WTC11 (cell line): ENCODE data around the gene SWT1. TPM values are rescaled to one million over a fixed set of nuclear protein-coding genes. Genes with fewer than 3 reads are reported as not detected.
A peak's percentile ranks its signal among the peaks of the same experiment; 100 is the strongest.

ENCODE experiments used
- ATAC-seq: fragments of 200-7000 bp; cut with Tn5 transposase; 2 replicates; pipeline ENCODE4 v1.10.0; 2021; ENCODE audit warnings: mild to moderate bottlenecking, moderate library complexity
- Bru-seq: library from RNA; stranded (reverse); fragments of 400-500 nt; gene quantifications from one replicate; lab custom pipeline; 2021; lab: Mats Ljungman, UMichigan
- CTCF ChIA-PET: fragments of 300-600 bp; sonication (Branson Sonifier 250); formaldehyde crosslinking; loops from one replicate; lab custom pipeline; 2021; ENCODE audit warnings: antibody characterized with exemption; lab: Charles Lee
- POLR2A ChIA-PET: fragments of 350-600 bp; sonication (Branson Sonifier 250); formaldehyde crosslinking; loops from one replicate; lab custom pipeline; 2021; ENCODE audit warnings: antibody characterized with exemption; lab: Charles Lee
- DNase-seq: peaks from one replicate; pipeline ENCODE4 v3.0.0; 2021; ENCODE audit warnings: low spot score
- H3K27ac Mint-ChIP-seq: 2 replicates; pipeline ENCODE4 v1.8.0; 2021; ENCODE audit warnings: mixed read lengths
- H3K27me3 Mint-ChIP-seq: 2 replicates; pipeline ENCODE4 v1.8.0; 2021; ENCODE audit warnings: low read depth, mild to moderate bottlenecking, moderate library complexity, mixed read lengths
- H3K36me3 Mint-ChIP-seq: 2 replicates; pipeline ENCODE4 v1.8.0; 2021; ENCODE audit warnings: mixed read lengths
- H3K4me1 Mint-ChIP-seq: 2 replicates; pipeline ENCODE4 v1.8.0; 2022; ENCODE audit warnings: mixed read lengths
- H3K4me3 Mint-ChIP-seq: 2 replicates; pipeline ENCODE4 v1.8.0; 2021; ENCODE audit warnings: mild to moderate bottlenecking, moderate library complexity, mixed read lengths
- H3K9me3 Mint-ChIP-seq: 2 replicates; pipeline ENCODE4 v1.8.0; 2021; ENCODE audit warnings: mixed read lengths
- ARID4B ChIP-seq: sonication (generic); formaldehyde crosslinking; IDR thresholded peaks from 2 replicates; pipeline ENCODE4 v1.8.0; 2023; ENCODE audit warnings: missing genetic modification reagents, mild to moderate bottlenecking, borderline replicate concordance
- ATF1 ChIP-seq: sonication (generic); formaldehyde crosslinking; IDR thresholded peaks from 2 replicates; pipeline ENCODE4 v1.8.1; 2023; ENCODE audit warnings: mild to moderate bottlenecking, moderate library complexity, missing genetic modification reagents
- ELF4 ChIP-seq: sonication (generic); formaldehyde crosslinking; IDR thresholded peaks from 2 replicates; pipeline ENCODE4 v1.8.1; 2022; ENCODE audit warnings: low read depth, mild to moderate bottlenecking, moderate library complexity, missing genetic modification reagents
- ESRRA ChIP-seq: sonication (generic); formaldehyde crosslinking; IDR thresholded peaks from 2 replicates; pipeline ENCODE4 v1.8.1; 2022; ENCODE audit warnings: mild to moderate bottlenecking, missing genetic modification reagents, borderline replicate concordance
- ETV6 ChIP-seq: sonication (generic); formaldehyde crosslinking; IDR thresholded peaks from 2 replicates; pipeline ENCODE4 v1.8.1; 2022; ENCODE audit warnings: mild to moderate bottlenecking, missing genetic modification reagents
- GABPB1 ChIP-seq: sonication (generic); formaldehyde crosslinking; IDR thresholded peaks from 2 replicates; pipeline ENCODE4 v1.8.1; 2023; ENCODE audit warnings: mild to moderate bottlenecking, missing genetic modification reagents
- HMGA2 ChIP-seq: fragments of 250-450 bp; sonication (Bioruptor Pico); IDR thresholded peaks from 2 replicates; pipeline ENCODE4 v1.4.0; 2021; ENCODE audit warnings: mild to moderate bottlenecking, moderate library complexity
- NR1H2 ChIP-seq: sonication (generic); formaldehyde crosslinking; IDR thresholded peaks from 2 replicates; pipeline ENCODE4 v1.9.0; 2021; ENCODE audit warnings: mild to moderate bottlenecking, moderate library complexity, missing genetic modification reagents
- NR2C2 ChIP-seq: sonication (generic); formaldehyde crosslinking; IDR thresholded peaks from 2 replicates; pipeline ENCODE4 v1.8.0; 2022; ENCODE audit warnings: mild to moderate bottlenecking, missing genetic modification reagents
- OVOL2 ChIP-seq: fragments of 250-450 bp; sonication (Bioruptor Pico); IDR thresholded peaks from 2 replicates; pipeline ENCODE4 v1.9.0; 2021; ENCODE audit warnings: mild to moderate bottlenecking, borderline replicate concordance
- SOX15 ChIP-seq: fragments of 250-450 bp; sonication (Bioruptor Pico); IDR thresholded peaks from 2 replicates; pipeline ENCODE4 v1.9.0; 2021; ENCODE audit warnings: mild to moderate bottlenecking
- SP1 ChIP-seq: sonication (generic); formaldehyde crosslinking; conservative IDR thresholded peaks from 2 replicates; pipeline ENCODE4 v1.8.1; 2022; ENCODE audit warnings: missing genetic modification reagents
- TEAD1 ChIP-seq: sonication (generic); formaldehyde crosslinking; IDR thresholded peaks from 2 replicates; pipeline ENCODE4 v1.8.0; 2022; ENCODE audit warnings: mild to moderate bottlenecking, missing genetic modification reagents
- ZBTB21 ChIP-seq: sonication (generic); formaldehyde crosslinking; IDR thresholded peaks from 2 replicates; pipeline ENCODE4 v1.8.1; 2023; ENCODE audit warnings: mild to moderate bottlenecking, missing genetic modification reagents, borderline replicate concordance
- ZMAT4 ChIP-seq: fragments of 250-450 bp; sonication (Bioruptor Pico); IDR thresholded peaks from 2 replicates; pipeline ENCODE4 v1.9.0; 2021; ENCODE audit warnings: mild to moderate bottlenecking
- ZNF317 ChIP-seq: sonication (generic); formaldehyde crosslinking; IDR thresholded peaks from 2 replicates; pipeline ENCODE4 v1.8.1; 2023; ENCODE audit warnings: low read depth, mild to moderate bottlenecking, moderate library complexity, missing genetic modification reagents, borderline replicate concordance
- long read RNA-seq, 3 experiments: library from RNA in 1 of 3; library from capped mRNA in 1 of 3; library from polyadenylated mRNA in 1 of 3; unstranded in 2 of 3; stranded (forward) in 1 of 3; transcript quantifications; one replicate each; pipeline ENCODE4 v2.0.0, GENCODE V29; 2021
- total RNA-seq: library from RNA; stranded (reverse); gene quantifications from 3 replicates; pipeline ENCODE4 v1.2.3, GENCODE V29; 2021
- TF ChIP-seq, protein P1 (sequence below): sonication (generic); formaldehyde crosslinking; IDR thresholded peaks from 2 replicates; pipeline ENCODE4 v1.8.1; 2023; ENCODE audit warnings: mild to moderate bottlenecking, missing genetic modification reagents, moderate library complexity
- TF ChIP-seq, protein P2 (sequence below): sonication (generic); formaldehyde crosslinking; IDR thresholded peaks from 2 replicates; pipeline ENCODE4 v1.8.0; 2022; ENCODE audit warnings: mild to moderate bottlenecking, missing genetic modification reagents
- TF ChIP-seq, protein P3 (sequence below): sonication (generic); formaldehyde crosslinking; IDR thresholded peaks from 2 replicates; pipeline ENCODE4 v1.8.1; 2022; ENCODE audit warnings: low read depth, missing genetic modification reagents, borderline replicate concordance
- TF ChIP-seq, protein P4 (sequence below): sonication (generic); formaldehyde crosslinking; IDR thresholded peaks from 2 replicates; pipeline ENCODE4 v1.8.1; 2022; ENCODE audit warnings: low read depth, mild to moderate bottlenecking, moderate library complexity, missing genetic modification reagents, borderline replicate concordance
- TF ChIP-seq, protein P5 (sequence below): sonication (generic); formaldehyde crosslinking; IDR thresholded peaks from 2 replicates; pipeline ENCODE4 v1.8.0; 2022; ENCODE audit warnings: mild to moderate bottlenecking, missing genetic modification reagents

Gene SWT1
- total RNA-seq = 5.4 to 5.8 TPM (median 5.5 TPM) in 3 replicates
- Bru-seq, nascent RNA = percentile 49 among the genes with signal in this experiment
- long read RNA-seq, experiment 1, transcript SWT1-201 (19 exons, 3,830 nt) = major isoform, 13 of 39 reads
- long read RNA-seq, experiment 1, partial matches to known transcripts = 7 of 39 reads
- long read RNA-seq, experiment 1, other reads (novel, unspliced or antisense) = 19 of 39 reads
- long read RNA-seq, experiment 2, partial matches to known transcripts = 4 of 14 reads
- long read RNA-seq, experiment 2, other reads (novel, unspliced or antisense) = 9 of 14 reads
- long read RNA-seq, experiment 3, partial matches to known transcripts = 0 of 2 reads
- long read RNA-seq, experiment 3, other reads (novel, unspliced or antisense) = 0 of 2 reads

DNA sequence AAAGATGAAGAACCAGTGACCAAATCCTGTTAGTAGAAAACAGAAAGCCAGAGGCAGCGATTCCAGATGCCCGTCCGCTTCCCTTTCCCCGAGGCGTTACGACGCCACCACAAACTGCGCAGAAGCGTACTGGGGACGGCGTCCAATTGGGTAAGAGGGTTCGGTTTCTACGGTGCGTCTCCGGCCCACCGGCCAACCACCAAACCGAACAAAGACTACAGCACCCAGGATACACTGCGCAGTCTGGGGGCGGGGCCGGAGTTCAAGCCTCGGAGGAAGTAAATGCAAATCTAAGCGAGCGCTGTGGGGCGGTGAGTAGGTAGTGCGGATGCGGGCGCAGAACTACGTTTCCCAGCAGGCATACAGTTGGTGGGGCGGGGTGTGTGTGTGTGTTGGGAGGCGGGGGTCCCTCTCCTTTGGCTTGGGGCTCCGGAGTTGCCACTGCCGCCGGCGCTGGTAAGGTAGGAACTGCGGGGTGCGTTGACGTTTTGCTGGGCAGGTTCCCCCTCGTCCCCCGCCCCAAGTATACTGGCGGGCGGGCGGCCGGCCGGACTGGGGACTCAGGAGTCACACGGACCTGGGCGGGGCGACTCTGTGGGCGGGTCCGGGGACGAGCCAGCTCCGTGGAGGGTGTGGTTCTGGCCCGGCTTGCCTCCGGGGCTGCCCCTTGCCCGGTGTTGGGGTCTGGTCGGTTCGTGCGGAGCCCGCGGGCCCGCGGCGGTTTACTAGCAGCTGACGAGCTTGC is at the start of gene SWT1, which contains the start of gene TRMT1L:
TSS of gene SWT1 (plus strand) at position 314 of the 745 bp plus-strand sequence. CDS start 3,675 bp downstream, outside the sequence.
TSS of gene TRMT1L (minus strand) at position 100 of the 745 bp plus-strand sequence. CDS start 241 bp downstream, outside the sequence.
- Mint-ChIP-seq H3K4me3 (peak within 1 kb of the TSS; percentile 98), H3K27ac (peak within 1 kb of the TSS; percentile 94), H3K27me3 (peaks cover 3% of the 10 kb centered on the region; the same call in 1 of the 2 replicates), H3K4me1 (peaks cover 16% of the 10 kb centered on the region), H3K36me3 (no peaks in the 10 kb centered on the region), H3K9me3 (no peaks in the 10 kb centered on the region)
- ChIA-PET POLR2A (interaction anchor here (0.6 to 0.9 kb wide), 6 partner anchors 16 to 199 kb away, joined by 3 to 7 read pairs (median 3); partner anchors contain the start of gene IVNS1ABP), CTCF (interaction anchor here (1.0 to 2.3 kb wide), 5 partner anchors 13 to 524 kb away, joined by 3 to 20 read pairs (median 4); partner anchors contain the start of gene IVNS1ABP)
- ATAC-seq = peak; percentile 95
- TF ChIP-seq SP1 (CRISPR knock-in tag) = peak; percentile 99
- no peak for TF ChIP-seq ESRRA (CRISPR knock-in tag)
- no peak for TF ChIP-seq ZNF317 (CRISPR knock-in tag)
- TF ChIP-seq, protein P1, sequence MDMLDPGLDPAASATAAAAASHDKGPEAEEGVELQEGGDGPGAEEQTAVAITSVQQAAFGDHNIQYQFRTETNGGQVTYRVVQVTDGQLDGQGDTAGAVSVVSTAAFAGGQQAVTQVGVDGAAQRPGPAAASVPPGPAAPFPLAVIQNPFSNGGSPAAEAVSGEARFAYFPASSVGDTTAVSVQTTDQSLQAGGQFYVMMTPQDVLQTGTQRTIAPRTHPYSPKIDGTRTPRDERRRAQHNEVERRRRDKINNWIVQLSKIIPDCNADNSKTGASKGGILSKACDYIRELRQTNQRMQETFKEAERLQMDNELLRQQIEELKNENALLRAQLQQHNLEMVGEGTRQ (CRISPR knock-in tag) = no peak
- TF ChIP-seq ZMAT4 (CRISPR knock-in tag) = no peak
- TF ChIP-seq NR1H2 (CRISPR knock-in tag) = no peak
- no peak for TF ChIP-seq SOX15 (CRISPR knock-in tag)
- TF ChIP-seq, protein P2, sequence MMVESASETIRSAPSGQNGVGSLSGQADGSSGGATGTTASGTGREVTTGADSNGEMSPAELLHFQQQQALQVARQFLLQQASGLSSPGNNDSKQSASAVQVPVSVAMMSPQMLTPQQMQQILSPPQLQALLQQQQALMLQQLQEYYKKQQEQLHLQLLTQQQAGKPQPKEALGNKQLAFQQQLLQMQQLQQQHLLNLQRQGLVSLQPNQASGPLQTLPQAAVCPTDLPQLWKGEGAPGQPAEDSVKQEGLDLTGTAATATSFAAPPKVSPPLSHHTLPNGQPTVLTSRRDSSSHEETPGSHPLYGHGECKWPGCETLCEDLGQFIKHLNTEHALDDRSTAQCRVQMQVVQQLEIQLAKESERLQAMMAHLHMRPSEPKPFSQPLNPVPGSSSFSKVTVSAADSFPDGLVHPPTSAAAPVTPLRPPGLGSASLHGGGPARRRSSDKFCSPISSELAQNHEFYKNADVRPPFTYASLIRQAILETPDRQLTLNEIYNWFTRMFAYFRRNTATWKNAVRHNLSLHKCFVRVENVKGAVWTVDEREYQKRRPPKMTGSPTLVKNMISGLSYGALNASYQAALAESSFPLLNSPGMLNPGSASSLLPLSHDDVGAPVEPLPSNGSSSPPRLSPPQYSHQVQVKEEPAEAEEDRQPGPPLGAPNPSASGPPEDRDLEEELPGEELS (CRISPR knock-in tag) = 0 out of 2 replicates have a peak, but pooled peaks have one; percentile 27
- no peak for TF ChIP-seq ATF1
- no peak for TF ChIP-seq OVOL2
- peak; percentile 78 for TF ChIP-seq GABPB1 (CRISPR knock-in tag)
- TF ChIP-seq, protein P3, sequence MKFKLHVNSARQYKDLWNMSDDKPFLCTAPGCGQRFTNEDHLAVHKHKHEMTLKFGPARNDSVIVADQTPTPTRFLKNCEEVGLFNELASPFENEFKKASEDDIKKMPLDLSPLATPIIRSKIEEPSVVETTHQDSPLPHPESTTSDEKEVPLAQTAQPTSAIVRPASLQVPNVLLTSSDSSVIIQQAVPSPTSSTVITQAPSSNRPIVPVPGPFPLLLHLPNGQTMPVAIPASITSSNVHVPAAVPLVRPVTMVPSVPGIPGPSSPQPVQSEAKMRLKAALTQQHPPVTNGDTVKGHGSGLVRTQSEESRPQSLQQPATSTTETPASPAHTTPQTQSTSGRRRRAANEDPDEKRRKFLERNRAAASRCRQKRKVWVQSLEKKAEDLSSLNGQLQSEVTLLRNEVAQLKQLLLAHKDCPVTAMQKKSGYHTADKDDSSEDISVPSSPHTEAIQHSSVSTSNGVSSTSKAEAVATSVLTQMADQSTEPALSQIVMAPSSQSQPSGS (CRISPR knock-in tag) = no peak
- TF ChIP-seq, protein P4, sequence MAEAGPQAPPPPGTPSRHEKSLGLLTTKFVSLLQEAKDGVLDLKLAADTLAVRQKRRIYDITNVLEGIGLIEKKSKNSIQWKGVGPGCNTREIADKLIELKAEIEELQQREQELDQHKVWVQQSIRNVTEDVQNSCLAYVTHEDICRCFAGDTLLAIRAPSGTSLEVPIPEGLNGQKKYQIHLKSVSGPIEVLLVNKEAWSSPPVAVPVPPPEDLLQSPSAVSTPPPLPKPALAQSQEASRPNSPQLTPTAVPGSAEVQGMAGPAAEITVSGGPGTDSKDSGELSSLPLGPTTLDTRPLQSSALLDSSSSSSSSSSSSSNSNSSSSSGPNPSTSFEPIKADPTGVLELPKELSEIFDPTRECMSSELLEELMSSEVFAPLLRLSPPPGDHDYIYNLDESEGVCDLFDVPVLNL (CRISPR knock-in tag) = no peak
- TF ChIP-seq ARID4B (CRISPR knock-in tag) = 0 out of 2 replicates have a peak, but pooled peaks have one; percentile 50
- no peak for TF ChIP-seq HMGA2 (CRISPR knock-in tag)
- TF ChIP-seq, protein P5, sequence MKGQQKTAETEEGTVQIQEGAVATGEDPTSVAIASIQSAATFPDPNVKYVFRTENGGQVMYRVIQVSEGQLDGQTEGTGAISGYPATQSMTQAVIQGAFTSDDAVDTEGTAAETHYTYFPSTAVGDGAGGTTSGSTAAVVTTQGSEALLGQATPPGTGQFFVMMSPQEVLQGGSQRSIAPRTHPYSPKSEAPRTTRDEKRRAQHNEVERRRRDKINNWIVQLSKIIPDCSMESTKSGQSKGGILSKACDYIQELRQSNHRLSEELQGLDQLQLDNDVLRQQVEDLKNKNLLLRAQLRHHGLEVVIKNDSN = peak; percentile 37; the same call in 1 of the 2 replicates
- peak; percentile 48; the same call in 1 of the 2 replicates for TF ChIP-seq ETV6 (CRISPR knock-in tag)
- TF ChIP-seq ZBTB21 (CRISPR knock-in tag) = no peak
- no peak for TF ChIP-seq ELF4 (CRISPR knock-in tag)
- peak; percentile 89 for TF ChIP-seq NR2C2 (CRISPR knock-in tag)
- peak; percentile 49 for TF ChIP-seq TEAD1 (CRISPR knock-in tag)
- TF ChIP-seq, all 79 proteins: peak for 8
- DNase-seq = peak; percentile 99
